ENCODE data around the gene MXRA8. TPM values are rescaled to one million over a fixed set of nuclear protein-coding genes. Genes with fewer than 3 reads are reported as not detected.
"Not testable (repeated sequence)": the region's sequence is repeated elsewhere in the genome, so short reads cannot be mapped to it uniquely, and the experiment has no call there.

The MXRA8 gene
- 10 to 100 TPM in 1 of 2 donors, 1 to 10 TPM in 1; 8.5 to 20.7 TPM for total RNA-seq
- long read RNA-seq, partial matches to known transcripts, result 2 of 5 reads
- long read RNA-seq, other reads (novel, unspliced or antisense), result 2 of 5 reads

GRCh38 chr1:1358433-1359271, at the start of gene MXRA8:
TSS of gene MXRA8 (minus strand) at chr1:1358555. CDS start at chr1:1358504, 51 bp downstream.
- ATAC-seq, result peak; percentile 15
- DNase-seq, result peak in 1 of 2 donors; percentile 81
- intact Hi-C loops (cut with DNase I, micrococcal nuclease), result no loop called here

GRCh38 chr1:1407636-1408318, 49.4 kb upstream of the MXRA8 start:
- intact Hi-C loops (cut with DNase I, micrococcal nuclease), result no loop called here
- peak; percentile 35 for ATAC-seq
- no peak for DNase-seq

- DNase-seq (peak; percentile 94 to 96), ATAC-seq (peak; percentile 98)
- intact Hi-C loops (cut with DNase I, micrococcal nuclease), result no loop called here
These were observed 48.7 kb upstream of the MXRA8 start, which contains the start of gene MRPL20 for GRCh38 chr1:1406821-1407635. TSS of gene MRPL20 (minus strand) at chr1:1407293. CDS start at chr1:1407217, 76 bp downstream.

DNA sequence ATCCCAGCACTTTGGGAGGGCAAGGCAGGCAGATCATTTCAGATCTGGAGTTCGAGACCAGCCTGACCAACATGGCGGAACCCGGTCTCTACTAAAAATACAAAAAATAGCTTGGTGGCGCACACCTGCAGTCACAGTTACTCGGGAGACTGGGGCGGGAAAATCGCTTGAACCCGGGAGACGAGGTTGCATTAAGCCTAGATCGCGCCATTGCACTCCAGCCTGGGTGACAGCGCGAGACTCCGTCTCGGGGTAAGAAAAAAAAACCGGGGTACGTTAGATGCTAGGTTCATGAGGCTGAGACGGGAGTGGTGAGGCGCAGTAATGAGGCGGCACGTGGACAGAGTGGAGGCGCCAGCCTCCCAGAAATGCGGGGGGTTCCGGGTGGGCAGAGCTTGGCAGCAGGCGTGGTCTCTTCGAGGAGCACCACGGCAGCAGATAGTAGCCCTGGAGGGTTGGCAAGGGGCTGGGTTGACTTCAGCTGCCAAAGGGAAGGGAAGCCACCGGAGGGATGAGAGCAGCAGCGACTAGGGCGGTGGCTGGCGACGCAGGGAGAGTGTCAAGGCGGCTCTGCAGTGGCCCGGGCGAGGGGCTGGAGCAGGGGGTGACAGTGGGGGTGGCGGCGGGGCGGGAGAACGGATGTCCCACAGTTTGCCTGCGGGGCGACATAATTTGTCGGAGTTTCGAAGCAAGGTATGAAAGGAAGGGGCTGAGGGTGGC, 47.9 kb upstream of the MXRA8 start:
- DNase-seq, result no peak
- ATAC-seq, result peak; percentile 16
- intact Hi-C loops (cut with DNase I, micrococcal nuclease), result no loop called here

- ATAC-seq, result no peak
- intact Hi-C loops (cut with DNase I, micrococcal nuclease), result no loop called here
- DNase-seq, result no peak
These were observed 45.3 kb upstream of the MXRA8 start for GRCh38 chr1:1403653-1404052.

DNA sequence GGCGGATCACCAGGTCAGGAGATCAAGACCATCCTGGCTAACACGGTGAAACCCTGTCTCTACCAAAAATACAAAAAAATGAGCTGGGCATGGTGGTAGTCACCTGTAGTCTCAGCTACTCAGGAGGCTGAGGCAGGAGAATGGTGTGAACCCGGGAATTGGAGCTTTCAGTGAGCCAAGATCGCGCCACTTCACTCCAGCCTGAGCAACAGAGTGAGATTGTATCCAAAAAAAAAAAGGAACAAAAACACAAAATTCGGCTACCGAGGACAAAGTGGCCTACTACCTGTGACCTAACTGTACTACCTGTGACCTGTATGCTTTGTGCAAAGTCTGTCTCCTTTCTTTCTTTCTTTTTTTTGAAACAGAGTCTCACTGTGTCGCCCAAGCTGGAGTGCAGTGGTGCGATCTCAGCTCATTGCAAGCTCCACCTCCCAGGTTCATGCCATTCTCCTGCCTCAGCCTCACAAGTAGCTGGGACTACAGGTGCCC, 44.6 kb upstream of the MXRA8 start:
- DNase-seq; intact Hi-C loops (cut with DNase I, micrococcal nuclease); ATAC-seq: not testable (repeated sequence)

DNA sequence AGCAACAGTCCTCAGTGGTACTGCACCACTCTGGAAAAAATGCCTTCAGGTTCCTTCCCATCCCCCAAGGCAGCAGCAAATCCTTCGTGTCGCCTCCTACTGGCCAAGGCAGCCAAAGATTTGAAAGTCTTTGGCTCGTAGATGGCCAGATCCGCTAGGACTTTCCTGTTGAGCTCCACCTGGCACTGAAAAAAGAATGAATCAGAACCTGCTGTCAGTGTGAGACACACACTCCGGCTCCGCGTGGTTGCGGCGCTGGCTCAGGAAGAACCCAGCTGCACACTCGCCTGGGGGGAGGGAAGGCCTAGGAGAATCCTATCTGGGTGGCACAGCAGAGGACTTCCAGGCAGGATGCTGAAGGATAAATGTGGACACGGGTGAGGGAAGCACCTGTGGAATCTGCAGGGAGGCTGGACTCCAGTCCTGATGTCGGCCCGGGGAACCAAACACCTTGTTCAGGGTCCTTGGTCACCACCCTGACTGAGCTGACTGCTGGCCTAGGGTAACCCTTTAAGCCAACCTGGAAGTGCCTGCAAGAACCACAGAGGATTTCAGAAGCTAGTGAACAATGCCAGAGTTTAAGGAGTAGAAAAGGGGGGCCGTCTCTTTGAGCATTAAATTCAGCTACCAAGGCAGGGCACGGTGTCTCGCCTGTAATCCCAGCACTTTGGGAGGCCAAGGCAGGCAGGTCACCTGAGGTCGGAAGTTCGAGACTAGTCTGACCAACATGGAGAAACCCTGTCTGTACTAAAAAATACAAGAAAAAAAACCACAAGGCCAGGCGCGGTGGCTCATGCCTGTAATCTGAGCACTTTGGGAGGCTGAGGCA, 43.9 kb upstream of the MXRA8 start:
- DNase-seq (peak in 1 of 2 donors; percentile 37), ATAC-seq (no peak)
- intact Hi-C loops (cut with DNase I, micrococcal nuclease), result no loop called here

DNA sequence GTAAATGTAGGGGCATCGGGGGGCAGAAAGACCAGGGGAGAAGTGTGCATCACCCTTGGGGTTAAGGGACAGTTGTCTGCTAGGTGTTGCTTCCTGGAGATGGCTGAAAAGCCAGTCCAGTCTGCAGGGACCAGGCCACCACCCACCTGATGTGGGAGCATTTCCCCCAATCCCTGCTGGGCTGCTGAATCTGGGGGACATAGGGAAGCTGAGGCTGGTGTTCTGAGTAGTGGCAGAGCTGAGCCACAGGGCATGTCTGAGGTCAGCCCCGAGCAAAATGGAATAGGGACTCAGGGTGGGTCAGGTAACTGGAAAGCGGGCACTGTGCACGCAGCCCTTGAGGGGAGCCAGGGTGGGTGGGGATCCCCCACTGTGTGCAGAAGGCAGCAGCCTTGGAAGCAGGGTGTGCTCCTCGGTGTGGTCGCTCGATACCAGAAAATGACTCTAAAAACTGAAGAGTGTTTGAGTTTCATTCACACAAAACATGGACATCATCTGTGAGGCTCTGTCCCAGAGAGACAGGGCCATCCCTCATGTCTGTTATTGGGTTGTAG, 43.2 kb upstream of the MXRA8 start:
- intact Hi-C loops (cut with DNase I, micrococcal nuclease), result no loop called here
- DNase-seq (no peak), ATAC-seq (no peak)

DNA sequence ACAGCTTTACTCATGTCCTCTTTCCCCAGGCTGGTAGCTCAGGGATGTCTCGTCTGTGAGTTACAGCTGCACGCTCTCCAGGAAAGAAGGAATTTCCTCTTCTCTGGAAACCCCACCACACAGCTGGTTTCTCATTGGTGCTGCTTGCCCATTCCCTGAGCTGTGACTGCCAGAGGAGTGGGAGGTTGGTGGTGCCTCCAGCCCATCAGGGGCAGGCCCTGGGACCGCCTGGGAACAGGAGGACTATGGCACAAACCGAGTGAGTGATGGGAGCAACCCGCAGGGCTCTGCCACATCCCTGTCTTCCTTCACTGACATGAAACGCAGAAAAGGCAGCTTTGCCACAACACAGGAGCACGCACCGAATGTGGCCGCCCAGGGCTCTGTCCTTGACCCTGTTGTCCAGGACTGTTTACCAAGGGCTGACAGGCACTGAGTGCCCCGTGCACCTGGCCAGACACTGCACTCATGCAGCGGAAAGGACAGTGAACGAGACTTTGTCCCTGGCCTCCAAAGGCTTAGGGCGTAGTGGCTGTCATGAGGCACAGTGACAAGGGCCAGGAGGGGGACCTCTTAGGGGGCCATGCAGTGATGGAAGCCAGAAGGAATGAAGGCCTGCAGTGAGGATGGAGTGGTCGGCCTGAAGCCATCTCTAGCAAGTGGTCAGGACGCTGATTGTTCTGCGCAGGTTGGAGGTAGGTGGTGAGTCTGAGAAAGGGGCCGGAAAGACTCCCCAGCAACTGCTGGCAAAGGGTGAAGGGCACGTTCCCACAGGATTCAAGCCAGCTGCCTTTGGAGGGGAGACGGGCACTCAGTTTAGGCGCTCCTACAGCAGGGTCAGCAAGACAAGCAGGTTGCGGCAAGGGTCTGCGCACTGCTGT, 42.5 kb upstream of the MXRA8 start:
- intact Hi-C loops (cut with DNase I, micrococcal nuclease), result no loop called here
- no peak for ATAC-seq
- DNase-seq, result no peak

GRCh38 chr1:1399872-1400575, 41.7 kb upstream of the MXRA8 start:
- DNase-seq (peak in 1 of 2 donors; percentile 39), ATAC-seq (peak; percentile 14)
- intact Hi-C loops (cut with DNase I, micrococcal nuclease), result no loop called here

- peak; percentile 98 to 99 for DNase-seq
- ATAC-seq, result peak; percentile 94
- intact Hi-C loops (cut with DNase I, micrococcal nuclease), result no loop called here
These were observed 41.0 kb upstream of the MXRA8 start, which contains the start of gene CCNL2 for GRCh38 chr1:1399187-1399871. TSS of gene CCNL2 (minus strand) at chr1:1399335. CDS start at chr1:1399306, 29 bp downstream.

GRCh38 chr1:1398677-1399186, 40.4 kb upstream of the MXRA8 start:
- peak; percentile 4 for ATAC-seq
- intact Hi-C loops (cut with DNase I, micrococcal nuclease), result no loop called here

DNA sequence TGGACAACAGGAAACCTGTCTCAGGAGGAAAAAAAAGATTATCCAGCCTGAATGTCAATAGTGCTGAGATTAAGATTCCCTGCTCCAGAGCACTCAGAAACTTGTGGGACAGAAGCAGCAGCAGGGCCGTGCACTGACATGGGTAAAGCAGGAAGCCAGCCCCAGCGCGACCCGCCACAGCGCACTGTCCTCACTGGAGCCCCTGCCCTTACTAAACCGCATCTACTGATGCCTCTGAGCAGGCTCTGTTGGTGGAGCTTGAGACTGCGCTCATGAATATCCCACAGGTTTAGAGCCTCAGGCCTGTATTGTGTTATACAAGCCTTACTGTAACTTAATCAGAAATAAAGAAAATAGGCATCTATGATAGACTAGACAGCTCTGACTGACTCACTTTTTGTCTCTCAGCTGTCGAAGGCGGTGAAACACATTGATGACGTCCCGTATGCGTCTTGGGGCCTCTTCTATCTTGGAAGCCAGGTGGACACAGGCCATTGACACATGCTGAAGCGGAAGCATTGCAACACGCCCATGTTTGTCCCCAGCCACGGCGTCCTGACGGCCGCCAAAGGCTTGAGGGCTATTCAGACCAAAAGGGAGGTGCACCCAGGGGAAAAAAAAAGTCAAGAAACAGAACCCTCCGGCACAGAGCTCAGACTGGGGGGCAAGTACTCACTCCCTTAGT, 39.6 kb upstream of the MXRA8 start:
- intact Hi-C loops (cut with DNase I, micrococcal nuclease), result no loop called here
- ATAC-seq (no peak), DNase-seq (peak in 1 of 2 donors; percentile 28)

More at GRCh38 chr1:1398677-1399186, 40.4 kb upstream of the MXRA8 start:
- peak in 1 of 2 donors; percentile 26 for DNase-seq

DNA sequence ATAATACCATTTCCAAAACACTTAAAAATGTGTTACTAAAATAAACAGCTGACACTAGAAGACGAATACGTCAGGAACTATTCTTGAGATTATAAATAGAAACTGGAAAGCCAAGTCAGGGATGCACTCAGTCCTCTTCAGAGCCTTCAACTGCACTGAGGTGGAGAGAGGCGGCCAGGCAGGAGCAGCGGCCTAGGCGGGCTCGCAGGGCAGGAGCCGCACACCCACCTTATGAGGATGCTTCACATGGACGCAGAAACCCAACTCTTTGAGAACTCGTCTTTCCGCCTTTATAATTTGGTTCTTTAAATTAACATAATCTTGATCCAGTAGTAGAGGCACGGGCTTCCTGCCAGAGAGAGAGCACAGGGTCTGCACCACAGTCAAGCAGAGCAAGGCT, 36.8 kb upstream of the MXRA8 start:
- ATAC-seq (no peak), DNase-seq (no peak)
- intact Hi-C loops (cut with DNase I, micrococcal nuclease), result no loop called here
